KOPT-K1 (cell line): ENCODE results near the gene NOMO2.
"Not testable (repeated sequence)": the region's sequence is repeated elsewhere in the genome, so short reads cannot be mapped to it uniquely, and the experiment has no call there.

Experiments used
- H3K27ac ChIP-seq: fragments of 200-600 bp; sonication (generic); 2 replicates; pipeline ENCODE4 v1.5.1; 2016; ENCODE audit warnings: antibody characterized with exemption, mild to moderate bottlenecking, low read depth, low read length; ENCODE audit not compliant: poor library complexity, severe bottlenecking
- H3K36me3 ChIP-seq: fragments of 200-600 bp; sonication (generic); 2 replicates; pipeline ENCODE4 v1.5.1; 2017; ENCODE audit warnings: antibody characterized with exemption, mild to moderate bottlenecking, low read length, moderate library complexity; ENCODE audit not compliant: insufficient read depth
- H3K9me3 ChIP-seq: fragments of 200-600 bp; sonication (generic); 2 replicates; pipeline ENCODE4 v1.5.1; 2017; ENCODE audit warnings: antibody characterized with exemption, low read length, mild to moderate bottlenecking; ENCODE audit not compliant: insufficient read depth, poor library complexity, severe bottlenecking

The NOMO2 gene

DNA sequence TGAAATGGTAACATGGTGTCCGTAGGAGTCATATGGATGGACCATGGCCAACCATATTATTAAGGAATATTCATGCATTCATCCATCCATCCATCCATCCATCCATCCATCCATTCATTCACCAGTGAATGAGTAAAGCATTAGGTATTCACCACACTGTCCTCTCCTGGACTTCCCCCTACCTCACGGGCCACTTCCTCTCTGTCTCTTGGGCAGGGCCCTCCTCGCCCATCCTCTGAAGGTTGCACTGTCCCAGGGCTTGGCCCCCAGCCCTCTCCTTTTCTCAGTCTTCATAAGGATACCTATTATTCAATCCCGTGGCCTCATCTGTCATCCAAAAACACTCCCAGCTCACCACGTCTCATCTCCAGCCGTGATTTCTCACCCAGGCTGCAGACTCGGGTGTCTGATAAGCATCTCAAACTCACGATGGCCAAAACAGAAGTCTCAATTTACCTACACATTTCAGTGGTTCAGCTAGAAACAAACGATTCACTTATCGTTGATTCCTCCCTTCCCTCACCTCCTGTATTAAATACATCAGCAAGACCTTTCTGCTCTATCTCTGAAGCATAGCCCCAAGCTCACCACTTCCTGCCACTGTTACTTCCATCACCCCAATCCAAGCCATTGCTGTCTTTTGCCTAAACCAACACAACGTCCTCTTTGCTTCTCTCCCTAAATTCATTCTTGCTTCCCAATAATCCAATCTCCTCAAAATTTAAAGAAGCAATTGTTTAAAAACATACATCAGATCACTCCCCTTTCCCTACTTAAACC, 69.6 kb downstream of the NOMO2 start:
- H3K36me3 ChIP-seq, H3K9me3 ChIP-seq, H3K27ac ChIP-seq: not testable (repeated sequence)

DNA sequence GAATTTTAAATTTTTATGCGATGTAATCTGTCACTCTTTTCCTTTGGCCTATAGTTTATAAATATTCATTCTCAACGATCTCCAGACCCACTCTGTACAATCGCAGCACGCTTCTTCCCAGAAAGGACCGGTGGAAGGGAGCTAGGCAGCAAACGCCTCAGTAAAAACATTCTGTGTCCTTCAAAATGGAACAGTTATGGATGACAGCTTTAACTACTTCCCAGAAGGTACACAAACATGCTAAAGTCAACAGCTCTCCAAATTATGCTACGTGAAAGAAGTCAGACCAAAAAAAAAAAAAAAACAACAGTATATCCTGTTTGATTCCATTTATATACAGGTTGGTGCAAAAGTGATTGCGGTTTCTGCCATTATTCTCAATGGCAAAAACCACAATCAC, 125.9 kb downstream of the NOMO2 start:
- not testable (repeated sequence) for H3K9me3 ChIP-seq, H3K27ac ChIP-seq, H3K36me3 ChIP-seq

DNA sequence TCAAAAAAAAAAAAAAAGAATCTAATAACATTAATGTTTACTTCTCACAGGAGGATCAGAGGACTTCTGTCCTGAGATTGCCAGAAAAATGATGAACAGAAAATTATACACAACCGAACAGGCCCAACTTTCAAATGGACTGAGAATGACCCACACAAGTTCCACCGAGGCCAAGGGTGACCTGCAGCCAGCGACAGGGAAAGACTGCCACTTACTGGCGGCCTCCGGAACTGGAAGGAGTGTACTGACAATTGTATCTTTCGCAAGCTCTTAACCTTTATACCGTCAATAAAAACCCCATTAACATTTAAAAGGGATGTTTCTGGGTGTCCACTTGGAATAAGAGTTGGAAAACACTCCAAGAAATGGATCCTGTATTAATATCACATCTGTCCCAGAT, 146.1 kb downstream of the NOMO2 start:
- H3K36me3 ChIP-seq, H3K9me3 ChIP-seq, H3K27ac ChIP-seq: not testable (repeated sequence)

DNA sequence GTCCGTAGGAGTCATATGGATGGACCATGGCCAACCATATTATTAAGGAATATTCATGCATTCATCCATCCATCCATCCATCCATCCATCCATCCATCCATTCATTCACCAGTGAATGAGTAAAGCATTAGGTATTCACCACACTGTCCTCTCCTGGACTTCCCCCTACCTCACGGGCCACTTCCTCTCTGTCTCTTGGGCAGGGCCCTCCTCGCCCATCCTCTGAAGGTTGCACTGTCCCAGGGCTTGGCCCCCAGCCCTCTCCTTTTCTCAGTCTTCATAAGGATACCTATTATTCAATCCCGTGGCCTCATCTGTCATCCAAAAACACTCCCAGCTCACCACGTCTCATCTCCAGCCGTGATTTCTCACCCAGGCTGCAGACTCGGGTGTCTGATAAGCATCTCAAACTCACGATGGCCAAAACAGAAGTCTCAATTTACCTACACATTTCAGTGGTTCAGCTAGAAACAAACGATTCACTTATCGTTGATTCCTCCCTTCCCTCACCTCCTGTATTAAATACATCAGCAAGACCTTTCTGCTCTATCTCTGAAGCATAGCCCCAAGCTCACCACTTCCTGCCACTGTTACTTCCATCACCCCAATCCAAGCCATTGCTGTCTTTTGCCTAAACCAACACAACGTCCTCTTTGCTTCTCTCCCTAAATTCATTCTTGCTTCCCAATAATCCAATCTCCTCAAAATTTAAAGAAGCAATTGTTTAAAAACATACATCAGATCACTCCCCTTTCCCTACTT, 152.2 kb downstream of the NOMO2 start:
- H3K36me3 ChIP-seq, H3K27ac ChIP-seq, H3K9me3 ChIP-seq: not testable (repeated sequence)

DNA sequence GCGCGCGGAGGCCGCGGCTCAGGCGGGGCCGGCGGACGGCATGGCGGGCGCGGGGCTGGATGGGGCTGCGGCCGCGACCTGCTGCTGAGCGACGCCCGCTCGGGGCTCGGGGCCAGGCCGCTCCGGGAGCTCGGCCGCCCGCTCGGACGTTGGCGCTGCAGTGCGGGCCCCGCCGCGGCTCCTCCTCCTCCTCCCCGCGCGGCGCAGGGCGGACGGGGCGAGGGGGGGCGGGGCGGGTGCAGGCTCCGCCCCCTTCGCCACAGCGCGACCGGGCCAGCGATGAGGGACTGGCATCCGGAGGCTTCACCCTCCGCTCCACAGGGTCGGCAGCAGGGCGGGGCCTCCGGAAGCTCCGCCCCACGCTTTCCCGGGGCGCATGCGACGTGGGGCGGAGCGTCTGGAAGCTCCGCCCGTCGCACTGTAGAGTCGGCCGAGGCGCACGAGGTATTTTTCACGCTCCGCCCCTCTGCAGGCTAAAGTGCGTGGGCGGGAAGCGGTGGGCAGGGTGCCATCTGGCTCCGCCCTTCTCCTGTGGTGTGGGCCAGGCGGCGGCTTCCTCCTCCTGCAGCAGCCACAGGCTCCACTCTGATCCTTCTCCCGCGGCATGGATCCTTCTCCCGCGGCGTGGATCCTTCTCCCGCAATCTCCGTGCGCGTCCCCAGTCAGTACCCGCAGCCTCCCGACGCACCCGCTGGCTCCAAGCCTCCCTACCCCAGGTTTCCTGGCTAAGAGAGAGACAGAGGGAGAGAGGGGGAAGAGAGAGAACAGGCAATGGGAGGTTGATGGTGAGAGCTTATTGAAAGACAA, 159.8 kb downstream of the NOMO2 start:
- not testable (repeated sequence) for H3K27ac ChIP-seq, H3K9me3 ChIP-seq, H3K36me3 ChIP-seq

DNA sequence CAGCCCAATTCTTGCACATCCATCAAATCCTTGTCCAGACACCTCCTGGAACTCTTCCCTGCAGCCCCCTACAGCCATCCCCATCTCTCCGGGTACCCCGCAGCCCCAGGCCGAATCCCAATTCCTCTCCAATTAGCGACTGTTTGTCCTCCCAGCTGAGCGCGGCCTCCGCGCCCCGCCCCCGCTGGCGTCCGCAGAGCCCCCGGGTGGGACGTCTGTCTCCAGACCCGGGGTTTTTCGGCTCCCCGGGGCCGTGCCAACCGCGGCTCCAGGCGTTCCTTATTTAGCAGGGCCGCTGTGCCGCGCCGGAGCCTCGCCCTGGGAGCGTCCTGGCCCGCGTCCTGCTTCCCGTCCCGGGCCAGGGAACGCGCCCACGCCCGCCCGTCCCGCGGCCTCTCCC, 160.7 kb downstream of the NOMO2 start:
- not testable (repeated sequence) for H3K9me3 ChIP-seq, H3K27ac ChIP-seq, H3K36me3 ChIP-seq

DNA sequence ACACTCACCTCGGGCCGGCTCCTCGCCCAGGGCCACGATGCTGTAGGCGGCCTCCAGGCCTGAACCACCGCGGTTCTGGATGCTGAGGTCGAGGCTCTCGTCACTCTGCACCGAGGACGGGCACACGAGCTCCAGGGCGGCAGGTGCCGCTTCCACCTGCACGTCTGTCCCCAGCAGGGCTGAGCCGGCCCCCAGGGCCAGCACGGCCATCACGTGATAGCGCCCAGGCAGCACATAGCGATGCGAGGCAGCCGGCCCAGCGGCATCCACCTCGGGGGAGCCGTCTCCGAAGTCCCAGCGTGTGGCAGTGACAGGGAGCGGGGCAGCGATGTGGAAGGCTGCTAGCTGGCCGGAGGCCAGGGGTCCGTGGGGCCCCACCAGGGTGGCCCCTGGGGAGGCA, 167.5 kb downstream of the NOMO2 start:
- H3K27ac ChIP-seq, H3K36me3 ChIP-seq, H3K9me3 ChIP-seq: not testable (repeated sequence)

DNA sequence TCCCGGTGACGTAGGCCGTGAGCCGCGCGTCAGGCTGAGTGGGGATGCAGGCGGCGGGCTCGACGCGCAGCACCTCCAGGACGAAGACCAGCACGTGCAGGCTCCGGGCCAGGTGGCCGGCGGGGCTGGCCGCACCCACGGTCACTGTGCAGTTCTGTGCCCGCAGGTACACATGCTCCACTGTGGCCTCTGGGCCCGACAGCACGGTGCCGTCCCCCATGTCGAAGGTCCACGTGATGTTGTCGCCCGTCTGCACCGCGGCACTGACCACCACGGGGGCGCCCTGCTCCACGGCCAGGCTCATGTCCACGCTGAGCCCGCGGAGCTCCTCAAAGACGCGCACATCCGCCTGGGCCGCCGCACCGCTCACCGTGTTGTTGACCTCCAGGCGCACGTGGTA, 174.1 kb downstream of the NOMO2 start:
- not testable (repeated sequence) for H3K27ac ChIP-seq, H3K9me3 ChIP-seq, H3K36me3 ChIP-seq

DNA sequence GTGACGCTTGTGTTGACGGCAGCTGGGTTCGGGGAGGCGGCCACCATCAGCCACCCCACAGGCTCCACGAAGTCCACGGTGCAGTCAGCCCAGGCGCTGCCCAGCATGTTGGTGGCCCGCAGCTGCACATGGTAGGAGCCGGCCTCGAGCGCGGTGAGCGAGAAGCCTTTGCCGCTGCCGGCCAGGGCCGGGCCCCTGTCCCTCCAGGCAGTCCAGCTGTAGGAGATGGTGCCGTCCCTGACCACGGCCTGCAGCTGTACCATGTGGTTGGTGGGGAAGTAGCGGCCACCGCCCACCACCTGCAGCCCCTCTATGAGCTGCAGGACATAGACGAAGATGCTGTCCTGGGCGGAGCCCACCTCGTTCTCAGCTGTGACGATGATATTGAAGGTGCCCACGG, 175.4 kb downstream of the NOMO2 start:
- H3K27ac ChIP-seq, H3K9me3 ChIP-seq, H3K36me3 ChIP-seq: not testable (repeated sequence)

DNA sequence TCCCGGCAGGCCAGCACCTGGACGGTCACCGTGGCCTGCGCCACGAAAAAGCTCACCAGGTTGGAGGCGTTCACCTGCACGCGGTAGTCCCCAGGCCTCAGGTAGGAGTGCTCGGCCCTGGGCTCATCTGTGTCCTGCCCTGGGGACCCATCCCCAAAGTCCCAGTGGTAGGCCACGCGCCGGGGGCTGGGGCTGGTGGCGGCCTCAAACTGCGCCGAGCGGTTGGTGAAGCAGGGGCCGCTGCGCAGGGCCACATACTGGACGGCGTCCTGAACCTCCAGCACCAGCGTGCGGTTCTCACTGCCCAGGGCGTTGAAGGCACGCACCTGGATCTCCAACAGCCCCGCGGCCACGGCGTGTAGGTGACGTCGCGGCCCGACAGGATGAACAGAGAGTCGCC, 176.6 kb downstream of the NOMO2 start:
- not testable (repeated sequence) for H3K9me3 ChIP-seq, H3K27ac ChIP-seq, H3K36me3 ChIP-seq

DNA sequence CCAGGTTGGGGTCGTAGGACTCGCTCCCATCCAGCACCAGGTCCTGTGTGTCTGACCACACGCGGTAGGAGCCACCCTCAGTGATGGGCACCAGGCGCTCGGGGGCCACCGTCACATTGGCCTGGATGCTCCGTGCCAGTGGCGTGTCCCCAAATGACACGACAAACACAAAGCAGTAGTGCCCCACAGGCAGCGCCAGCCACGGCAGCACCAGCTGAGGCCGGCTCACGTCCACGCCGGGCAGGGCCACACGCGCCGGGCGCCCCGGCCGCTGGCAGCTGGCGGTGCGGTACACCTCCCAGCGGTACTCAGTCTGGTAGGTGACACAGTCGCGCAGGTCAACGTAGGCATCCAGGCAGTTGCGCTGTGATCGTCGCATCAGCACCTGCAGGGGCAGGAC, 177.0 kb downstream of the NOMO2 start:
- H3K9me3 ChIP-seq, H3K27ac ChIP-seq, H3K36me3 ChIP-seq: not testable (repeated sequence)

DNA sequence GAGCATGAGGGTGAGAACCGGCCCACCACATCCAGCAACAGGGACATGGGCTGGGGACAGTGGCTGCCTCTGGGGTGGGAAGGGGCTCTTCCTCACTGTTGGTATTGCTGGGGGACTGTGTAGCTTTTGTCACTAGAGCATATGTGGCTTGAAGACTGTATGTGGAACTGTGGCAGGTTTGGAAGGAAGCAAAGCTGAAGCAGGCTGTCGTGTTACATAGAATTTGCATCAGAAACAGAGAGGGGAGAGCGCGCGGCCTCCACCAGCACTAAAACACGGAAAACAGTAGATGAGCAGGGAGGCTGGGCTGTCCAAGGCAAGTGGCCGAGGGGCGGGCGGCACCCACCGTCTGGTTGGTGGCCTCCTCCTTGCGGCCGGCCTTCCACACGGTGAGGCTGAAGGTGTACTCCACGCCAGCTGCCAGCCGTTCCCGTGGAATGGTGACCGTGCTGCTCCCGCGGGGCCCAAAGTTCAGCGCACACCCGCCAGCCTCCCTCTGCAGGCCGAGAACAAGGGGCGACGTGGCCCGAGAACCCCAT, 177.7 kb downstream of the NOMO2 start:
- not testable (repeated sequence) for H3K36me3 ChIP-seq, H3K9me3 ChIP-seq, H3K27ac ChIP-seq

DNA sequence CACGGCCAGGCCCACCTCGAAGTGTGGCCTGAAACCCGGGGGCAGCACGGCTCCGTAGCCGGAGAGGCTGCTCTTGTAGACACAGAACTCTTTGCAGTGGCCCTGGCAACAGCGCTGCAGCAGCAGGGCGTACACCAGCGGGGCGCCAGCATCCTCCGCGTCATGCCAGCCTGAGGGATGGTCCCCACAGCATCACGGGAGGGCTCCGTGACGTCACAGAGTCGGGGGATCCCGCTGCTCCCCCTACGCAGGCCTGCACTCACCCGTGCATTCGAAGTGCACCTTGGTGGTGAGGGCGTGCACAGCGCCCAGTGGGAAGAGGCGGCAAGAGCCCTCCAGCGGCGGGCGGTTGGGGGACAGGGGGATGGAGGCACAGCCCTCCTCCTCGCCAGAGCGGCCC, 179.2 kb downstream of the NOMO2 start:
- H3K36me3 ChIP-seq, H3K27ac ChIP-seq, H3K9me3 ChIP-seq: not testable (repeated sequence)
